Aorta (tissue), 5 donors: Measurements from ENCODE around the gene POLR3C. TPM values are rescaled to one million over a fixed set of nuclear protein-coding genes. Genes with fewer than 3 reads are reported as not detected.

Source experiments
- ATAC-seq: fragments of 200-7000 bp; cut with Tn5 transposase; one replicate; pipeline ENCODE4 v1.9.1; 2022; ENCODE audit warnings: moderate library complexity; ENCODE audit not compliant: low FRiP score
- DNase-seq, 2 donors: peaks; one replicate each; pipeline ENCODE4 v3.0.0-alpha.2; 2020
- H3K27ac ChIP-seq, 2 donors: one replicate each; pipeline ENCODE4 v1.5.1; 2013; ENCODE audit warnings: low read length in 2 of 2, mild to moderate bottlenecking in 2 of 2, moderate library complexity in 2 of 2, control low read depth in 1 of 2, inconsistent platforms in 1 of 2, low read depth in 1 of 2
- H3K27me3 ChIP-seq, 2 donors: one replicate each; pipeline ENCODE4 v1.6.1; 2013; ENCODE audit warnings: control low read depth in 1 of 2, low read length in 1 of 2, mild to moderate bottlenecking in 1 of 2, moderate library complexity in 1 of 2; ENCODE audit not compliant: insufficient read depth in 2 of 2, control insufficient read depth in 1 of 2
- H3K36me3 ChIP-seq, 2 donors: one replicate each; pipeline ENCODE4 v1.6.1; 2013; ENCODE audit warnings: control low read depth in 1 of 2, low read length in 1 of 2, mild to moderate bottlenecking in 1 of 2; ENCODE audit not compliant: insufficient read depth in 2 of 2, control insufficient read depth in 1 of 2
- H3K4me1 ChIP-seq, 2 donors: one replicate each; pipeline ENCODE4 v1.6.1; 2013; ENCODE audit warnings: low read length in 2 of 2, control low read depth in 1 of 2, mild to moderate bottlenecking in 1 of 2, moderate library complexity in 1 of 2; ENCODE audit not compliant: insufficient read depth in 2 of 2, control insufficient read depth in 1 of 2
- H3K4me3 ChIP-seq, 2 donors: one replicate each; pipeline ENCODE4 v1.5.1; 2013; ENCODE audit warnings: low read length in 2 of 2, control low read depth in 1 of 2, mild to moderate bottlenecking in 1 of 2
- H3K9me3 ChIP-seq: one replicate; pipeline ENCODE4 v1.6.1; 2013; ENCODE audit warnings: mild to moderate bottlenecking, low read length; ENCODE audit not compliant: control insufficient read depth
- WGBS, 2 donors: extraction: QIAGEN DNeasy Blood & Tissue Kit; methylation state at CpG; one replicate each; pipeline ENCODE4 v1.1.7; 2013; 5-methylcytosine and 5-hydroxymethylcytosine counted together
- intact Hi-C, 2 donors: fragments of 100-400 bp; cut with DNase I; formaldehyde crosslinking; loops; one replicate each; pipeline versions ENCODE4 v1.14.2 to v1.15.0; 2022
- polyA plus RNA-seq, 2 donors: library from polyadenylated mRNA; stranded (reverse); fragments of 200-250 nt; gene quantifications; one replicate each; pipeline ENCODE4 v1.2.3, GENCODE V29; 2013
- total RNA-seq, 2 donors: library from RNA; stranded (reverse); fragmentation: NEBNext Ultra II Directional; extraction: Animal tissue kit (Norgen Biotek cat#: 25700); gene quantifications; one replicate each; pipeline ENCODE4 v1.2.1, GENCODE V29; 2021
- donor health status: healthy with polysubstance abuse.
- donor health status: Bipolar disorder and iron deficiency.
- donor health status: DM: no; HTN: no; CAD: no.
- donor health status: DM: no; HTN: no; CAD: no.
- donor health status: DM: yes; HTN: yes; CAD: no.

The POLR3C gene
- total and polyA plus RNA-seq, 4 donors = 14.8 to 25.9 (median 22.4) TPM

DNA sequence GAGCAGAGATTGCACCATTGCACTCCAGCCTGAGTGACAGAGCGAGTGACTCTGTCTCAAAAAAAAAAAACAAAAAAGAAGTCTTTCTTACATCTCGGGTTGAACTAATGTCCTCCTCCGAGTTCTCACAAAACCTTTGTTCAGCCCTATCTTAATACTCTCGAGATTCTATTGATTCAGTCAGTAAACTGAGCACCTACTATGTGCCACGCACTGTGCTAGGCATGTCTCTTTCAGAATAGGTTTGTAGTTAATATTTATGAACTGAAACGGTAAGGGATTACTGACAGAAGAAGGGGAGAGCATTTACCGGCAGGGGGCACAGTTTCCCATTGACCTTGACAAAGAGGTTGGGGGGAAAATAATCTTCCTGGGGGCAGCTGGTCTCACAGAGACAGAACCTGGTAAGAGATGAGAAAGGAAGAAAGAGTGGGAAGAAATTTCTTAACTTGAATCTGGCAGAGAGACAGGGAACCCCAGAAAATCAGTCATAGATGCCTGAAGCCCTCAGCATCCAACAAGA lies 31.5 kb downstream of the POLR3C start:
- WGBS, 2 donors = 80 to 86% methylated on average over 7 of the region's 7 CpGs
- Histone ChIP-seq H3K9me3 (no peaks in the 10 kb centered on the region), H3K4me1 (peaks cover 0 to 3% of the 10 kb centered on the region in 2 donors), H3K36me3 (peaks cover 3 to 12% of the 10 kb centered on the region in 2 donors), H3K27me3 (no peaks in the 10 kb centered on the region), H3K4me3 (no peak overlapping the region), H3K27ac (no peak overlapping the region)
- intact Hi-C loops = no loop called here
- no peak for DNase-seq
- no peak for ATAC-seq

DNA sequence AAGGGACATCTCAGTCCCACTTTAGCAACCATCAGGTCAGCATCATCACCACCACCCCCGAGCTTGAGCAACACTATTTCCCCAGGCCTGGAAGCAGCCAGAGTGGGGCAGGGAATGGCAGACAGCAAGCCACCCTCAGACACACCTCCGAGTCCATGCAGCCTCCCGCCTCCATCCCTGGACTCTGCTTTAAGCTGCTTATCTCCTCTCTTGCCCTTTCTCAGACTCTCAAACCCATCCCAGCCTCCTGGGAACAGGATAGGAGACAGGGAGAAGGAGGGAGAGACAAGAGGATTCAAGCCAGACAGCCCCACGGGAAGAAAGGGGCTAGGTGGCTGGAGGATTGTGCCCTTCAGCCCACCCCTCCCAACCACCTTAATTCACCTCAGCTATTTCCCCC lies 33.2 kb downstream of the POLR3C start:
- ATAC-seq = no peak
- H3K36me3 ChIP-seq = peaks cover 3 to 12% of the 10 kb centered on the region in 2 donors
- intact Hi-C loops = no loop called here
- 70 to 75% methylated on average over 4 of the region's 4 CpGs for WGBS, 2 donors
- DNase-seq = no peak
- no peak overlapping the region for H3K4me3 ChIP-seq
- H3K27me3 ChIP-seq = no peaks in the 10 kb centered on the region
- no peak overlapping the region for H3K27ac ChIP-seq
- H3K9me3 ChIP-seq = no peaks in the 10 kb centered on the region
- peaks cover 0 to 3% of the 10 kb centered on the region in 2 donors for H3K4me1 ChIP-seq

DNA sequence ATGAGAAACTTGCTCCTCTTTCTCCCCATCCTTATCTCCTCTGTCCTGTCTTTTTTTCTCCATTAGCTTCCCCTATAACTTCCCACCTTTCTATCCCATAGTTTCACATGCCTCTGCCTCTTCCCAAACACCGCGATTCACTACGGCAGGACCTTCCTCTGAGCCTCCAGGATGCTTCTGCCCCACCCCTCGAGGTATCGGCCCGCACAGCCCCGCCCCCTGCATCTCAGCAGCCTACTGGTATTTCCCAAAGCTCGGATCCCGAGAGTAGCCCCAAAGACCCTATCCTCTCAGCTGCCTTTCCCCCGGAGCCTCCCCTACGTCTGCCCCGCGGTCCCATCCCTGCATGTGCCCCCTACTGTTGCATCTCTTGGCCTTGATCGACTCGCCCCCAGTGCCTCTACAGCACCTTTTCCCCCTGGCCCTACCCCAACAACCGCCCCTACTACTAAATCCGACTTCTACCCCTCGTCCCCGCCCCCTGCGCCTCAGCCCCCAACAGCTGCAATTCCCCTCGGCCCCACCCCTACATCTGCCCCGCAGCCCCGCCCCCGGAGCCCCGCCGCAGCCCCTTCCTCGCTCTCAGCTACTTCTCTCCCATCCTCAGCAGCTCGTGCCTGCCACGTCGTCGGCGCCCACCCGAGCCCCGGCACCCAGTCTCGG lies 34.4 kb downstream of the POLR3C start:
- peaks cover 0 to 3% of the 10 kb centered on the region in 2 donors for H3K4me1 ChIP-seq
- intact Hi-C loops = loop anchor here in 1 of 2 donors (2.0 kb wide), 1 partner anchor 50 kb away; no protein-coding TSS in a partner anchor
- no peaks in the 10 kb centered on the region for H3K9me3 ChIP-seq
- ATAC-seq = peak; percentile 53
- peak overlapping the region; percentile 79 to 87 for H3K4me3 ChIP-seq
- peak overlapping the region in 1 of 2 donors; percentile 46 for H3K27ac ChIP-seq
- peak; percentile 74 to 86 for DNase-seq
- H3K27me3 ChIP-seq = no peaks in the 10 kb centered on the region
- peaks cover 3 to 11% of the 10 kb centered on the region in 2 donors for H3K36me3 ChIP-seq
- WGBS, 2 donors = 1 to 2% methylated on average over 31 to 35 of the region's 35 CpGs

DNA sequence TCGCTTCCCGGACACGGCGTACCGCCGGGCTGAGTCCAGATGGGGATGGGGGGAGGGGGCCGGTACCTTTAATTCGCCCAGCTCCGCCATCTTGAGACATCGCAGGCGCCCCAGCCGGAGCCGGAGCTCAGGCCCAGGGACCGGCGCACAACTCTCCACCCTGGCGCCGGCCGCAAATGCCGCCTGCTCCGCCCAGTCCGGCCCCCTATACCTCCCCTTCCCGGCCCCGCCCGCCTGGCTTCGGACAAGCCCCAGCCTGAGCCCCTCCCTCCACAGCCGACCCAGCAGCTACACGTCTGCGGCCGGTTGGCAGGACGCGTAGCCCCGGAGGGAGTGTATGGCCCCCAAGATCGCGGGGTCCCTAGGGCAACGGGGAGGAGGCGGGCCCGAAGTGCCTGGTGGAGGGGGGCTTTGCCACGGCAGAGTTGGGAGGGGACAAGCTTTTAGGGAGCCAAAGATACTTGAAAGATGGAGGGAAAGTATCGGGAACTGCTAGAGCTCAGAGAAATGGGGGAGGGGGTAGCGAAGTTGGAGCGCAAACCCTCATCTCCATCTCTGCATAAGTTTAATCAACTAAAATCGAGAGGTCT lies 35.0 kb downstream of the POLR3C start, which contains the start of gene PIAS3:
PIAS3 (minus strand) TSS at position 181 of the 590 bp plus-strand sequence; CDS start at position 90, 91 bp downstream.
- Histone ChIP-seq H3K4me1 (peaks cover 0 to 3% of the 10 kb centered on the region in 2 donors), H3K36me3 (peaks cover 0 to 7% of the 10 kb centered on the region in 2 donors), H3K27me3 (no peaks in the 10 kb centered on the region), H3K9me3 (no peaks in the 10 kb centered on the region), H3K4me3 (peak within 1 kb of the TSS; percentile 87 to 96), H3K27ac (peak within 1 kb of the TSS in 1 of 2 donors; percentile 85)
- 0 to 1% methylated on average over 42 of the region's 42 CpGs for WGBS, 2 donors
- intact Hi-C loops = loop anchor here in 1 of 2 donors (2.0 kb wide), 1 partner anchor 50 kb away; no protein-coding TSS in a partner anchor
- DNase-seq = peak; percentile 98 to 99
- ATAC-seq = peak; percentile 98

DNA sequence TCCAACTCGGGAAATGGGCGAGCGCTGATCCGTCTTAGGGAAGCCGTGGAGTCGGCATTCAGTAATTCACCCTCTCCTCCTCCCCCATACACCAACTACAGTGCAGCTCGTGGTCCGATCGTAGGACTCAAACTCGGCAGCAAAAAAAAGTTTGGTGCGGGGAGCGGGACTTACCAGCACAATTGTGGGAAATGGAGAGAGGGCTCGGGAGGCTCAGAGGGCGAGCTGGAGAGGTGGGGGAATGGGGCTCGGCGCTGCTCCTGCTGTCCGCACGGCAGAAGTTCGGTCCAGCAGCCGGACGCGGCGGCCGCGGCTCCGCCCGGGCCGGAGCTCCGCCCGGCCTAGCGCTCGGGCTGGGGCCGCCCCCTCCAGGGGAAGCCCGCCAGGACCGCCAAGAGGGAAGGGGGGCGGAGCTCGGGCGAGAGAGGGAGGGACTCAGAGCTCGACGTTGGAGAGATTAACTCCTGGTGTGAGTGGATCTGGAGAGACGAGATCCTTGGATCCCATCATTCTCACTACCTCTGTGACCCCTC lies 35.6 kb downstream of the POLR3C start:
- Histone ChIP-seq H3K9me3 (no peaks in the 10 kb centered on the region), H3K27me3 (no peaks in the 10 kb centered on the region), H3K36me3 (peaks cover 0 to 7% of the 10 kb centered on the region in 2 donors), H3K4me3 (peak overlapping the region; percentile 87 to 96), H3K27ac (peak overlapping the region in 1 of 2 donors; percentile 85), H3K4me1 (peaks cover 0 to 3% of the 10 kb centered on the region in 2 donors)
- DNase-seq (peak; percentile 95 to 97), ATAC-seq (peak; percentile 93)
- intact Hi-C loops = loop anchor here in 1 of 2 donors (2.0 kb wide), 1 partner anchor 49 kb away; no protein-coding TSS in a partner anchor
- WGBS, 2 donors = 0 to 2% methylated on average over 38 to 41 of the region's 41 CpGs

DNA sequence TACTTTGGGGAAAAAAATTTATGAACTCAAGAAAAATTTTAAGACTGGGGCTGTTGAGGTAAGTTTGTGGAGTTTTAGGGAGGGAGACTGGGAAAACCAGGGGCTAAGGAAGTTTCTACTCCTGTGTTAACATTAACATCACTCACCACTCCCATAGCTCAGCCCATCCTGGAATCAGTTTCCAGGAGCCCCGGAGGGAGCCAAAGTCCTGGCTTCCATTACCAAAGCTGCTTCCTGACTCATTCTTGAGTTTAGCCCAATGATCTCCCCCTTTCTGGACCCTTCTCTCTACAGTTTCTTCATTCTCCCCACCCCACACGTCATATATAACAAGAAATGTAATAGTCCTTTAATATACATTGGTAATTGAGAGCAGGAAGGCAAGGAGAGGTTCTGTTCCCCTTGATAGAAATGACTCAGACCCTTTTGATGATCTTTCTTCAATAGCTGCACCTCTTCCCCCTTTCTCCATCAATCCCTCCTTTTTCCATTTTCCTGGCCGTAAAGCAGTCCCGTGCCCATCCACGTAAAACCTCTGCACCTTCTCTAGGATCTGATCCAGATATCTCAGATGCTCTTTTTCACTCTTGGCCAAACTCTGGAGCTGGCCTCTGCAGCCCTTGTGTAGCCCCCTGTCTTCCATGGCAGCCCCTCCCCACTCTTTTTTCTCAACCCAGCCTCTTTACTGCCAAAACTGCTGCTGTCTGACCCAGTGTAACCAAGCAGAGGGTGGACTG lies 39.5 kb downstream of the POLR3C start:
- no peaks in the 10 kb centered on the region for H3K4me1 ChIP-seq
- no peaks in the 10 kb centered on the region for H3K36me3 ChIP-seq
- no peaks in the 10 kb centered on the region for H3K27me3 ChIP-seq
- ATAC-seq = no peak
- H3K27ac ChIP-seq = no peak overlapping the region
- no peak for DNase-seq
- no peaks in the 10 kb centered on the region for H3K9me3 ChIP-seq
- WGBS, 2 donors = 73 to 74% methylated on average over 5 of the region's 5 CpGs
- H3K4me3 ChIP-seq = no peak overlapping the region
- intact Hi-C loops = no loop called here

DNA sequence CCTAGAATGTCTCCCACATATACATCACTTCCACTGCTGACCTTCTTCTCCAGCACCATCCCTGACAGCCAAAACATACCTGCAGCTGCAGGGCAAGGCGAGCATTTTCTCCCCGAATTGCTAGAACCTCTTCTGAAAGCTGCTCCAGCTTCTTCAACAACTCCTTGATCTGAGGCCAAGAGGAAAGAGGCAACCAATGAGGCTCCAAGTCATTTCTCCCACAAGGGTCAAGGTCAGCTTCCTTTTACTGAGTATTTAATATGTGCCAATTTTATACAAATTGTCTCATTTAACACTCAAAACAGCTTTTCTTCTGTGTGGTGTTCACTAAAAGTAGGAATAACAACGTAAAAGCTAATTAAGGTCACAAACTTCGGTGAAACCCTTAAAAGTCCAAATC lies 44.2 kb downstream of the POLR3C start:
- no peaks in the 10 kb centered on the region for H3K36me3 ChIP-seq
- no peak overlapping the region for H3K4me3 ChIP-seq
- no peaks in the 10 kb centered on the region for H3K9me3 ChIP-seq
- 86 to 91% methylated on average over 4 of the region's 4 CpGs for WGBS, 2 donors
- H3K27ac ChIP-seq = no peak overlapping the region
- intact Hi-C loops = no loop called here
- no peaks in the 10 kb centered on the region for H3K4me1 ChIP-seq
- DNase-seq (no peak), ATAC-seq (no peak)
- H3K27me3 ChIP-seq = no peaks in the 10 kb centered on the region
